GM12875 (cell line): Measurements from ENCODE around the gene C19orf33.
"Not testable (repeated sequence)": the region's sequence is repeated elsewhere in the genome, so short reads cannot be mapped to it uniquely, and the experiment has no call there.

Experiments
- H3K4me3 ChIP-seq: one replicate; pipeline ENCODE4 v1.5.1; 2011; ENCODE audit warnings: low read depth, low read length, control low read depth
- TF ChIP-seq, protein P1 (sequence below): IDR thresholded peaks from 2 replicates; pipeline ENCODE4 v1.5.1; 2011; ENCODE audit warnings: low read depth, mild to moderate bottlenecking, control low read depth, inconsistent platforms, low read length, moderate library complexity, borderline replicate concordance; ENCODE audit not compliant: insufficient read depth

C19orf33 gene

DNA sequence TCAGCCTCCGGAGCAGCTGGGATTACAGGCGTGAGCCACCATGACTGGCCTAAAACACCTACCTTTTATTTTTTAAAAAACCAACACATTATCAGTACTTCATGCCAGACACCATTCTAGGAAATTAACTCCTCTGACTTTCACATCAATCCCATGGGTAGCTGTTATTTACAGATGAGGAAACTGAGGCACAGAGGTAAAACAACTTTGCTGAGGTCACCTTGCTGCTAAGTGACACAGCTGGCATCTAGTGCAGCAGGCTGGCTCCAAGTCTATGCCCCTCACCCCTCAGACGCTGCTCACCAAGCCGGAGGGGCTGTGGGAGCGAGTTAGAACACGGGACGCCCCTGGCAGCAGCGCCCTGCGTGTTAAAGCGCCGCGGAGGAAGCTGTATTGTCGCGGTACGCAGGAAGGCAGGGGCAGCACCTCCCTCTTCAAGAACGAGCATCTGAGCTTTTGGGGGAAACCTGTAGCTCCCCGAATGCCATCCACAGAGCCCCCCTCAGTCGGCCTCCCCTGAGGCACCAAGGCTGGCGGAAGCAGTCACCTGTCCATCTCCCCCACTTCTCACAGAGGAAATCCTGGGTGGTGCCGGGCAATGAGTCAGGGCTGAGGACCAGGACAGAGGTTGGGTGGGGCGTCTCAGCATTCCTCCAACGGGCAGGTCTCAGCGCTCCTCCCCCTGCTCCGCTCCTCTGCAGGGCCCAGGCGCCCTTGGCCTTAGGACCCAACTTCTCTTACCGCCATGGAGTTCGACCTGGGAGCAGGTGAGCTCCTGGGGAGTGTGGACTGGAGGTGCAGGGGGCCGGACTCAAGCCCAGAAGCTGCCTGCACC, at the start of gene C19orf33:
Gene C19orf33 (plus strand): TSS at position 735 of the 835 bp plus-strand sequence. CDS start 11 bp downstream, at position 746.
- no peak within 1 kb of the TSS for H3K4me3 ChIP-seq
- TF ChIP-seq, protein P1, sequence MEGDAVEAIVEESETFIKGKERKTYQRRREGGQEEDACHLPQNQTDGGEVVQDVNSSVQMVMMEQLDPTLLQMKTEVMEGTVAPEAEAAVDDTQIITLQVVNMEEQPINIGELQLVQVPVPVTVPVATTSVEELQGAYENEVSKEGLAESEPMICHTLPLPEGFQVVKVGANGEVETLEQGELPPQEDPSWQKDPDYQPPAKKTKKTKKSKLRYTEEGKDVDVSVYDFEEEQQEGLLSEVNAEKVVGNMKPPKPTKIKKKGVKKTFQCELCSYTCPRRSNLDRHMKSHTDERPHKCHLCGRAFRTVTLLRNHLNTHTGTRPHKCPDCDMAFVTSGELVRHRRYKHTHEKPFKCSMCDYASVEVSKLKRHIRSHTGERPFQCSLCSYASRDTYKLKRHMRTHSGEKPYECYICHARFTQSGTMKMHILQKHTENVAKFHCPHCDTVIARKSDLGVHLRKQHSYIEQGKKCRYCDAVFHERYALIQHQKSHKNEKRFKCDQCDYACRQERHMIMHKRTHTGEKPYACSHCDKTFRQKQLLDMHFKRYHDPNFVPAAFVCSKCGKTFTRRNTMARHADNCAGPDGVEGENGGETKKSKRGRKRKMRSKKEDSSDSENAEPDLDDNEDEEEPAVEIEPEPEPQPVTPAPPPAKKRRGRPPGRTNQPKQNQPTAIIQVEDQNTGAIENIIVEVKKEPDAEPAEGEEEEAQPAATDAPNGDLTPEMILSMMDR = no peak

DNA sequence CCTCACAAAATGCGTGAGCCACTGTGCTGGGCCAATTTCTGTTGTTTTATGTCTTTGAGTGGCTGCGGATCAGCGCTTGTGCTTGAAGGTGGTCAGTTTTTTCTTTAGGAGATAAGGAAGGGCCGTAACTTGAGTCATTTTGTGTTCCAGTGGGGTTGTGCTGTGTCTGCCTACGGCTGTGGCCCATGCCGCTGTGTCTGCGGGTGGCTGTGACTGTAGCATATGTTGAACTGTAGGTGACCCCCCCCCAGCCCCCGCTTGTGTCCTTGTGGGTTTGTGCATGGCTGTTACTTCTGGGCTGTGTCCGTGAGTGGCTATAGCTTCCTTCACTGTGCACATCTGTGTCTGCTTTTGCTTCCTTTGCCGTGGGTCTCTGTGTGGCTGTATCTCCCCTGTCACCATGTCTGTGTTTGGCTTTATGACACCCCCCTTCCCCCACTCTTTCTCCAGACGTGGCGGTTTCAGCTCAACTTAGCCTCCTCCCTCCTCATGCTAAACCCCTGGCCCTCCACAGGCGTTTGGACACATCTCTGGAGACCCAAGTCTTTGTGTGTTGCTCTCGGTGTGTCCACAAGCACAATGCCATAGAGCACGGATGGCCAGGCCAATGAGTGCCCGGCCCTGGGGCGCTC, 48.6 kb upstream of the C19orf33 start:
- no peak overlapping the region for H3K4me3 ChIP-seq
- TF ChIP-seq, protein P1 = no peak

DNA sequence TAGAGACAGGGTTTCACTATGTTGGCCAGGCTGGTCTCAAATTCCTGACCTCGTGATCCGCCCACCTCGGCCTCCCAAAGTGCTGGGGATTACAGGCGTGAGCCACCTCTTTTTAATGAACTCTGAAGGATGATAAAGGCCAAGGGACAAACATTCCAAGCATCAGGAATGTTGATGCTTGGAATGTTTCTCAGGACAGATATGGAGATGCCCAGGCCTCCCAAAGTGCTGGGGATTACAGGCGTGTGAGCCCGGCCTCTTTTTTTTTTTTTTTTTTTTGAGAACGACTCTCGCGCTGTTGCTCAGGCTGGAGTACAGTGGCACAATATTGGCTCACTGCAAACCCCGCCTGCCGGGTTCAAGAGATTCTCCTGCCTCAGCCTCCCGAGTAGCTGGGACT, 42.1 kb upstream of the C19orf33 start:
- H3K4me3 ChIP-seq = not testable (repeated sequence)

DNA sequence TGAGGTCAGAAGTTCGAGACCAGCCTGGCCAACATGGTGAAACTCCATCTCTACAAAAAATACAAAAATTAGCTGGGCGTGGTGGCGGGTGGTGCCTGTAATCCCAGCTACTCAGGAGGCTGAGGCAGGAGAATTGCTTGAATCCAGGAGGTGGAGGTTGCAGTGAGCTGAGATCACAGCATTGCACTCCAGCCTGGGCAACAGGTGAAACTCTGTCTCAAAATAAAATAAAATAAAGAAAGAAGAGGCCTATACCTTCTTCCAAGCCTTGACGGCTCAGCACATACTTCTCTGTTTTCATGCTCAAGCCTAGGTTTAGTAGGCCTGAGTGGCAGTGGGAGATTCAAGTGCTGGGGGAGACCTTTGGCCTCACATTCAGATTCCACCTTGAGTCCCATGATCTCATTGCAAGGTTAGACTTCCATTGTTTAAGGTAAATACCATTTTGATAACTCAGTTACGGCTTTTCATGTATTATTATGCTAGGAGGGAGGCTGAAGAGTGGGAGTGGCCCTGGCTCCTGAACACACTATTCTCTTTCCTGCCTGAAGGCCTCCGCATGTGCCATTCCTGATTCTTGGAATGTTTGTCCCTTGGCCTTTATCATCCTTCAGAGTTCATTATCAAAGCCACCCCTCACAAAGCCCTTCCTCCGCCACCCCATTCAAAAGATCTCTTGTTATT, 41.3 kb upstream of the C19orf33 start:
- TF ChIP-seq, protein P1 = no peak
- H3K4me3 ChIP-seq = no peak overlapping the region

DNA sequence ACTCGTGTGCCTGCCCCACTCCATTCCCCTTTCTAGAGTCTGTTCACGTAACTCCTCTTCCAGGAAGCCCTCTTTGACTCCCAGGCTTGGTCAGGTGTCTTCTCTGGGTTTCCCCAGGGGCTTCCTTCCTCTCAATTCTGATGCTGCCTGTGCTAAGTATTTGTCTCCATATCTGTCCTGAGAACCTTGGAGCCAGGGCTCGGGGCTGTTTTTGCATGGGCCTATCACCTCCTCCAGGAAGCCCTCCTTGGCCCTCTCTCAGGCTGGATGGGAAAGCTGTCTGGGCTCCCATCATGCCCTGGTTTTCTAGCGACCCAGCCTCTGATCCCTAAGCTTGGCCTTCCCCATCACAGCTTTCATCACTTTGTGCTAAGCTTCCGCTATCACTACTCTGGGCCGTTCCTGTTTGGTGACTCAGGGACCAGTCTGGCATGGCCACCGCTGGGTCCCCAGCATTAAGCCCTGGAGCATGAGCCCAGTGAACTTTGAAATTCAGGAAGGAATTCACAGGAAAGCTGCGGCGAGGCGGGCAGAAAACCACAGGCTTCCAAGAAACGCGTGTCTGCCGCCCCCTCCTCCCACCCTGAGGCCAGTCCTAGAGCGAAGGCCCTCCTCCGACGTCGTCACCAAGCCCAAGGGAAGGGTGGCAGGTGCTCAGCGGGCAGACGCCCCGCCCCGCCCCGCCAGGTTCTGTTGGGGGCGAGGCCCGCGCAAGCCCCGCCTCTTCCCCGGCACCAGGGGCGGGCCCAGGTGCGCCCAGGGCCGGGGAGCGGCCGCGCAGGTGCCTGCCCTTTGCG, 40.2 kb upstream of the C19orf33 start:
- H3K4me3 ChIP-seq = peak overlapping the region; percentile 59
- TF ChIP-seq, protein P1 = no peak

DNA sequence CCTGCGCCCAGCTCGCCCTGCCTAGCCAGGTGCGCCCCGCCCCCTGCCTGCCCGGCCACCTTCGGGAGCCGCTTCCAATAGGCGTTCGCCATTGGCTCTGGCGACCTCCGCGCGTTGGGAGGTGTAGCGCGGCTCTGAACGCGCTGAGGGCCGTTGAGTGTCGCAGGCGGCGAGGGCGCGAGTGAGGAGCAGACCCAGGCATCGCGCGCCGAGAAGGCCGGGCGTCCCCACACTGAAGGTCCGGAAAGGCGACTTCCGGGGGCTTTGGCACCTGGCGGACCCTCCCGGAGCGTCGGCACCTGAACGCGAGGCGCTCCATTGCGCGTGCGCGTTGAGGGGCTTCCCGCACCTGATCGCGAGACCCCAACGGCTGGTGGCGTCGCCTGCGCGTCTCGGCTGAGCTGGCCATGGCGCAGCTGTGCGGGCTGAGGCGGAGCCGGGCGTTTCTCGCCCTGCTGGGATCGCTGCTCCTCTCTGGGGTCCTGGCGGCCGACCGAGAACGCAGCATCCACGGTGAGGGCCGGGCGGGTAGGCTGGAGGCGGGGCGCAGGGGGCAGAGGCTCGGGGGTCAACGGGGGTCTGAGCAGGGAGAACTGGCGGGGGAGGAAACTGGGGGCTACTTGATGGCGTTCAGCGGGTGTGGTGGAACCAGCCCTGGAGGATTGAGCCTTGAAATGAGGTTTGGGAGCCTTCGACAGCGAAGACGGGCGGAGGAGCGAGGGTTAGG, 39.4 kb upstream of the C19orf33 start, which contains the start of gene SPINT2:
Gene SPINT2 (plus strand): TSS at position 88 of the 727 bp plus-strand sequence. CDS start 320 bp downstream, at position 408.
- TF ChIP-seq, protein P1 = no peak
- peak within 1 kb of the TSS; percentile 59 for H3K4me3 ChIP-seq
